SK-N-SH treated with all-trans-retinoic acid at 6 μM for 48 hours (cell line): ENCODE results near the gene DNASE1L1.

Experiments used
- ARNTL ChIP-seq: fragments of 450-650 bp; formaldehyde crosslinking; IDR thresholded peaks from 2 replicates; pipeline ENCODE4 v1.5.0; 2020; ENCODE audit warnings: low read depth, mild to moderate bottlenecking, moderate library complexity, borderline replicate concordance
- CREB5 ChIP-seq: fragments of 250-450 bp; sonication (Bioruptor Pico); IDR thresholded peaks from 2 replicates; pipeline ENCODE4 v1.5.1; 2020; ENCODE audit warnings: low read depth, mild to moderate bottlenecking, moderate library complexity
- ESRRG ChIP-seq: fragments of 250-450 bp; sonication (Bioruptor Pico); IDR thresholded peaks from 2 replicates; pipeline ENCODE4 v1.6.1; 2021; ENCODE audit warnings: mild to moderate bottlenecking
- ISL1 ChIP-seq: fragments of 250-450 bp; sonication (Bioruptor Pico); IDR thresholded peaks from 2 replicates; pipeline ENCODE4 v2.1.2; 2022; ENCODE audit warnings: mild to moderate bottlenecking, moderate library complexity
- PATZ1 ChIP-seq: fragments of 250-450 bp; sonication (Bioruptor Pico); IDR thresholded peaks from 2 replicates; pipeline ENCODE4 v1.8.0; 2020; ENCODE audit warnings: mild to moderate bottlenecking, moderate library complexity, borderline replicate concordance
- RARB ChIP-seq: fragments of 250-450 bp; sonication (Bioruptor Pico); IDR thresholded peaks from 2 replicates; pipeline ENCODE4 v1.8.0; 2021; ENCODE audit warnings: mild to moderate bottlenecking, moderate library complexity
- SNAI2 ChIP-seq: fragments of 250-450 bp; sonication (Bioruptor Pico); IDR thresholded peaks from 2 replicates; pipeline ENCODE4 v1.5.0; 2020; ENCODE audit warnings: mild to moderate bottlenecking, moderate library complexity
- TSHZ2 ChIP-seq: fragments of 250-450 bp; sonication (Bioruptor Pico); IDR thresholded peaks from 2 replicates; pipeline ENCODE4 v1.5.0; 2020; ENCODE audit warnings: mild to moderate bottlenecking, moderate library complexity
- ZNF8 ChIP-seq: fragments of 450-650 bp; formaldehyde crosslinking; IDR thresholded peaks from 2 replicates; pipeline ENCODE4 v1.5.0; 2020; ENCODE audit warnings: mild to moderate bottlenecking, moderate library complexity

- TF ChIP-seq ISL1 (CRISPR knock-in tag): no peak
- TF ChIP-seq ZNF8 (CRISPR knock-in tag): no peak
- TF ChIP-seq ARNTL (CRISPR knock-in tag): no peak
- no peak for TF ChIP-seq SNAI2 (CRISPR knock-in tag)
- TF ChIP-seq PATZ1 (CRISPR knock-in tag): no peak
- TF ChIP-seq RARB (CRISPR knock-in tag): no peak
- TF ChIP-seq CREB5 (CRISPR knock-in tag): no peak
- no peak for TF ChIP-seq TSHZ2
- no peak for TF ChIP-seq ESRRG (CRISPR knock-in tag)
Measured at GRCh38 chrX:154384284-154384892, 24.7 kb downstream of the DNASE1L1 start.
